ENCODE measurements around the gene USP12. TPM values are rescaled to one million over a fixed set of nuclear protein-coding genes. Genes with fewer than 3 reads are reported as not detected.
"Not testable (repeated sequence)": the region's sequence is repeated elsewhere in the genome, so short reads cannot be mapped to it uniquely, and the experiment has no call there.

USP12 gene
- total RNA-seq (10 to 100 TPM; 17.2 to 43.7 TPM), polyA plus RNA-seq (1 to 10 TPM; 5.7 to 6.6 TPM)

DNA sequence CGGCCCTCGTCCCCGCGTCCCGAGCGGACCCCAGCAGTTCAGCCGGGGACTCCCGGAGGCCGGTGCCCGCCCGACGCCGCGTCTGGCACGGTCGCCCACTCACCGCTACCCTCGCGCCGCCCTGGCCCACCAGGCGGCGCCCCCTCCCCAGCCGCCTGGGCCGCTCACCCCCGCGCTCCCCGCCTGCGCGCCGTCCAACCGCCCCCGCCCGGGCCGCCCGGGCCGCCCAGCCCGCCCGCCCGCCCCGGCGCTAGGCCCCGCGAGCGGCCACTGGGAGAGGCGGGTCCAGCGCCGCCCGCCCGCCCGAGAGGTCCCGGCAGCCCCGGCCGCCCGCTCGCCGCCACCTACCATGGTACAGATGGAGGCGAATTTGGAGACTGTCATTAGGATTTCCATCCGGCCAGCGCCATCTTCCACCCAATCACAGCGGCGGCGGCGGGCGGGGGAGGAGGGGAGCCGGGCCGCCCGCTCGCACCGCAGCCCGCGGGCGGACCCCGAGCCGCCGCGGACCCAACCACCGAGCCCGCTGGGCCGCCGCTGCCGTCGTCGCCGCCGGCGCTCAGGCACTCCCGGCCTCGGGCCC, at the start of gene USP12:
Gene USP12 (minus strand): TSS at position 568 of the 583 bp plus-strand sequence. CDS start 172 bp downstream, at position 396.
- Histone ChIP-seq H3K9ac (ENCODE audit: low read depth in 1 of 2, low read length in 2 of 2) (peak within 1 kb of the TSS; percentile 88 to 93), H3K9me3 (ENCODE audit: control insufficient read depth in 4 of 4, low read length in 3 of 4) (no peaks in the 10 kb centered on the region), H3K27me3 (ENCODE audit: control insufficient read depth in 4 of 4, insufficient read depth in 4 of 4, low read length in 3 of 4) (no peaks in the 10 kb centered on the region), H3K4me3 (ENCODE audit: low read depth in 1 of 3, low read length in 3 of 3) (peak within 1 kb of the TSS; percentile 73 to 92 (median 76)), H3K36me3 (ENCODE audit: control insufficient read depth in 4 of 4, insufficient read depth in 3 of 4, low read depth in 1 of 4, low read length in 3 of 4) (no peaks in the 10 kb centered on the region), H3K27ac (ENCODE audit: low read depth in 1 of 2, low read length in 2 of 2) (peak within 1 kb of the TSS; percentile 97 to 99), H3K4me1 (ENCODE audit: control insufficient read depth in 4 of 4, insufficient read depth in 4 of 4, low read length in 3 of 4) (peaks cover 0 to 33% (median 20%) of the 10 kb centered on the region in 4 donors)
- WGBS, result under 1% methylated on average over 86 of the region's 88 CpGs
- peak; percentile 57 for DNase-seq (ENCODE audit: low spot score)
- TF ChIP-seq, protein P1, sequence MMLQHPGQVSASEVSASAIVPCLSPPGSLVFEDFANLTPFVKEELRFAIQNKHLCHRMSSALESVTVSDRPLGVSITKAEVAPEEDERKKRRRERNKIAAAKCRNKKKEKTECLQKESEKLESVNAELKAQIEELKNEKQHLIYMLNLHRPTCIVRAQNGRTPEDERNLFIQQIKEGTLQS (IDR thresholded peaks at IDR 0.05), result no peak
- peak; percentile 16 for TF ChIP-seq CTCF (IDR thresholded peaks at IDR 0.05; ENCODE audit: low read depth, low read length, missing input control)

GRCh38 chr13:27219611-27220010, 48.0 kb upstream of the USP12 start:
- Histone ChIP-seq H3K27me3 (ENCODE audit: control insufficient read depth in 4 of 4, insufficient read depth in 4 of 4, low read length in 3 of 4) (no peaks in the 10 kb centered on the region), H3K36me3 (ENCODE audit: control insufficient read depth in 4 of 4, insufficient read depth in 3 of 4, low read depth in 1 of 4, low read length in 3 of 4) (no peaks in the 10 kb centered on the region), H3K9me3 (ENCODE audit: control insufficient read depth in 4 of 4, low read length in 3 of 4) (no peaks in the 10 kb centered on the region), H3K9ac (ENCODE audit: low read depth in 1 of 2, low read length in 2 of 2) (no peak overlapping the region), H3K27ac (ENCODE audit: low read depth in 1 of 2, low read length in 2 of 2) (no peak overlapping the region), H3K4me3 (ENCODE audit: low read depth in 1 of 3, low read length in 3 of 3) (no peak overlapping the region), H3K4me1 (ENCODE audit: control insufficient read depth in 4 of 4, insufficient read depth in 4 of 4, low read length in 3 of 4) (no peaks in the 10 kb centered on the region)
- TF ChIP-seq TAF1 (conservative IDR thresholded peaks at IDR 0.05) (no peak), HNF4G (IDR thresholded peaks at IDR 0.05) (no peak), RXRA (IDR thresholded peaks at IDR 0.05) (no peak), CTCF (IDR thresholded peaks at IDR 0.05; ENCODE audit: low read depth, low read length, missing input control) (no peak), REST (IDR thresholded peaks at IDR 0.05) (no peak), YY1 (IDR thresholded peaks at IDR 0.05) (no peak), HNF4A (conservative IDR thresholded peaks at IDR 0.05) (no peak), SP1 (IDR thresholded peaks at IDR 0.05) (no peak), GABPA (IDR thresholded peaks at IDR 0.05 in 1 of 2, conservative IDR thresholded peaks at IDR 0.05 in 1 of 2) (no peak), RAD21 (IDR thresholded peaks at IDR 0.05) (no peak), NR2F2 (IDR thresholded peaks at IDR 0.05) (no peak), FOXA1 (IDR thresholded peaks at IDR 0.05) (no peak), EGR1 (IDR thresholded peaks at IDR 0.05; ENCODE audit: low read depth in 2 of 2) (no peak), JUND (IDR thresholded peaks at IDR 0.05) (no peak)
- TF ChIP-seq, protein P1 (IDR thresholded peaks at IDR 0.05), result no peak
- TF ChIP-seq, protein P2, sequence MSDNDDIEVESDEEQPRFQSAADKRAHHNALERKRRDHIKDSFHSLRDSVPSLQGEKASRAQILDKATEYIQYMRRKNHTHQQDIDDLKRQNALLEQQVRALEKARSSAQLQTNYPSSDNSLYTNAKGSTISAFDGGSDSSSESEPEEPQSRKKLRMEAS (IDR thresholded peaks at IDR 0.05), result no peak
- TF ChIP-seq, protein P3, sequence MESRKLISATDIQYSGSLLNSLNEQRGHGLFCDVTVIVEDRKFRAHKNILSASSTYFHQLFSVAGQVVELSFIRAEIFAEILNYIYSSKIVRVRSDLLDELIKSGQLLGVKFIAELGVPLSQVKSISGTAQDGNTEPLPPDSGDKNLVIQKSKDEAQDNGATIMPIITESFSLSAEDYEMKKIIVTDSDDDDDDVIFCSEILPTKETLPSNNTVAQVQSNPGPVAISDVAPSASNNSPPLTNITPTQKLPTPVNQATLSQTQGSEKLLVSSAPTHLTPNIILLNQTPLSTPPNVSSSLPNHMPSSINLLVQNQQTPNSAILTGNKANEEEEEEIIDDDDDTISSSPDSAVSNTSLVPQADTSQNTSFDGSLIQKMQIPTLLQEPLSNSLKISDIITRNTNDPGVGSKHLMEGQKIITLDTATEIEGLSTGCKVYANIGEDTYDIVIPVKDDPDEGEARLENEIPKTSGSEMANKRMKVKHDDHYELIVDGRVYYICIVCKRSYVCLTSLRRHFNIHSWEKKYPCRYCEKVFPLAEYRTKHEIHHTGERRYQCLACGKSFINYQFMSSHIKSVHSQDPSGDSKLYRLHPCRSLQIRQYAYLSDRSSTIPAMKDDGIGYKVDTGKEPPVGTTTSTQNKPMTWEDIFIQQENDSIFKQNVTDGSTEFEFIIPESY (IDR thresholded peaks at IDR 0.05), result no peak
- WGBS, result 91% methylated on average over 19 of the region's 19 CpGs
- no peak for DNase-seq (ENCODE audit: low spot score)

GRCh38 chr13:27218861-27219260, 47.2 kb upstream of the USP12 start:
- not testable (repeated sequence) for H3K4me3 ChIP-seq (ENCODE audit: low read depth in 1 of 3, low read length in 3 of 3); H3K27ac ChIP-seq (ENCODE audit: low read depth in 1 of 2, low read length in 2 of 2); H3K9ac ChIP-seq (ENCODE audit: low read depth in 1 of 2, low read length in 2 of 2); DNase-seq (ENCODE audit: low spot score); H3K4me1 ChIP-seq (ENCODE audit: control insufficient read depth in 4 of 4, insufficient read depth in 4 of 4, low read length in 3 of 4); H3K36me3 ChIP-seq (ENCODE audit: control insufficient read depth in 4 of 4, insufficient read depth in 3 of 4, low read depth in 1 of 4, low read length in 3 of 4); H3K9me3 ChIP-seq (ENCODE audit: control insufficient read depth in 4 of 4, low read length in 3 of 4); H3K27me3 ChIP-seq (ENCODE audit: control insufficient read depth in 4 of 4, insufficient read depth in 4 of 4, low read length in 3 of 4)
- 74% methylated on average over 1 of the region's 1 CpG for WGBS

Data from liver (tissue), 9 donors.